AG09319 (cell line): ENCODE measurements around the gene ERVFRD-1.

Experiments
- DNase-seq: peaks from one replicate; pipeline ENCODE4 v3.0.0-alpha.2; 2010; ENCODE audit warnings: low read depth; ENCODE audit errors: extremely low read depth
- CTCF ChIP-seq: IDR thresholded peaks from 2 replicates; pipeline ENCODE4 v1.5.1; 2011; ENCODE audit warnings: low read depth, mild to moderate bottlenecking, inconsistent platforms, low read length, moderate library complexity

Gene ERVFRD-1

GRCh38 chr6:11076540-11076939 is 35.0 kb downstream of the ERVFRD-1 start:
- no peak for TF ChIP-seq CTCF
- DNase-seq, result no peak

- TF ChIP-seq CTCF, result no peak
- DNase-seq, result no peak
Measured at GRCh38 chr6:11072101-11072500, 39.4 kb downstream of the ERVFRD-1 start.

DNA sequence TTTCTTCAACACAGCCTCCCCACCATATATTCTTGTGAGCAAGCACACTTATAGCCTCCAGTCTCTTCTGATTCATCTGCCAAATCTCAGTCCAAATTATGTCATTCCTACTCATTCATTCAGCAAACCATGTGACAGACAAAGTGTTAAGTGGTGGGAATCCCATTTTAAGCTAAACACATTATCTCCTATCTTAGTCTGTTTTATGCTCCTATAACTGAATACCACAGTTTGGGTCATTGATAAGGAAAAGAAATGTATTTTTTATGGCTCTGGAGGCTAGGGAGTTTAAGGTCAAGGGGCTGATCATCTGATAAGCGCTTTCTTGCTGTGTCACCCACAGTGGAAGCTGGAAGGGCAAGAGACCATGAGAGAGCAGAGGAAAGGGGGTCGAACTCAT is 41.8 kb downstream of the ERVFRD-1 start:
- no peak for DNase-seq
- TF ChIP-seq CTCF, result no peak

DNA sequence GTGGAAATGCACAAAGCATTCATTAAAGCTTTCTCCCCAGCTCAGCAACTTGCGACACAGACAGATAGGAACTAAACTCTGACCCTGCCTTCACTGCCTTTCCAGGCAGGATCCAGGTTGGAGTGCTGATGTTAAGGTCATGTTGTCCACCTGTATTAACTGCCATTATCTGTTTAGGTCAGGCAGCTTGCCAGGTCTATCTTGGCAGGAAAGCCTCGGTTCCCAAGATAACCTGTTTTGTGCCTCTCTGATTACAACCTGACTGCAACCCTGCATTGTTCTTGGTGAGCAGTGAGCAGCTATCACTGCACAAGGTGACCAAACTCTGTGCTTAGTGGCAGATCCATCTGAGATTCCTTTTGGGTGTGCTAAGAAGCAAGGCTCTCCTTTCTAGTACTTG is 44.2 kb downstream of the ERVFRD-1 start:
- no peak for TF ChIP-seq CTCF
- no peak for DNase-seq

DNA sequence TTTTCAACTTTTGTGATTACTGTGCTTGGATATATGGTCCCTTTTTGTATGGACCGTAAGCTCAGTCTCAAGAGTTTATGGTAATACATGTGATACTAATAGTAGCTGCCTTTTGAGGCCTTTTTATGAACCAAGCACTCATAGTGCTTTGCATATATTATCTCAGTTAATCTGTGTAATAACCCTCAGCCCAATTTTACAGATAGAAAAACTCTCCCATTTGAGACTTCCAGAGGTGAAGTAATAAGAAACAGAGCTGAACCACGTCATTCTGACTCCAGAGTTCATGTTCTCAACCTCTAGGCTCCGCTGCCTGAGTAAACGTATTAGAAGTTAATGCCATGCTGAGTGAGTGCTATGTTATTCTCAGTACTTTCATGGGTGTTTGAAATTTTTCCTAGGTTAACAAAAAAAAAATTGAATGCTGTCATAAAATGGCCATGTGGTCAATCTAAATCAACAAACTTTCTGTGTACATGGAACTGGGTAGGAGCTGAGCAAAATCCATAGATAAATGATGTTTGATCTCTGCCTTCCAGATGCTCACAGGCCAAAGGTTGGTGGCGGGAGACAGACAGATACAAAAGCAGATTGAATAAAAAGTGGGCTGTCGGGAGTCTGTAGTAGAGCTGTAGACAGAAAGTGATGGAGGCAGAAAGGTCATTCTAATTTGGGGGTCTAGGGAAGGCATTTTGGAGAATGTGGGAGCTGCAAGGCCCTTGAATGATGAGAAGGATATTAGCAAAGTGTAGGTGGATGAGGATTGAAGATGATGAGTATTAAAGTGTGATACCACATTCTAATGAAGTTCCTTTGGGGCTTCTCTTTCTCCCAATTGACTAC is 44.8 kb downstream of the ERVFRD-1 start:
- TF ChIP-seq CTCF, result no peak
- DNase-seq, result no peak

GRCh38 chr6:11065436-11066202 is 45.9 kb downstream of the ERVFRD-1 start:
- TF ChIP-seq CTCF, result no peak
- DNase-seq, result no peak

GRCh38 chr6:11064836-11065235 is 46.7 kb downstream of the ERVFRD-1 start:
- no peak for DNase-seq
- no peak for TF ChIP-seq CTCF
